GM12878 (cell line): ENCODE results near the gene MEIG1. TPM values are rescaled to one million over a fixed set of nuclear protein-coding genes. Genes with fewer than 3 reads are reported as not detected.

ENCODE experiments used
- ATAC-seq: fragments of 200-7000 bp; cut with Tn5 transposase; 3 replicates; pipeline ENCODE4 v1.9.1; 2020; ENCODE audit warnings: mild to moderate bottlenecking, moderate library complexity
- BruUV-seq: library from RNA; stranded (reverse); fragments of 400-500 nt; replicated peaks from 2 replicates; lab custom pipeline; 2021; lab: Mats Ljungman, UMichigan
- CTCF ChIA-PET: fragments of 300-600 bp; sonication (Branson Sonifier 250); formaldehyde crosslinking; extraction: SDS; loops from one replicate; lab custom pipeline; 2021; ENCODE audit warnings: inconsistent platforms; lab: Yijun Ruan, JAX
- POLR2A ChIA-PET: fragments of 350-600 bp; formaldehyde crosslinking; extraction: SDS; loops from one replicate; lab custom pipeline; 2021; ENCODE audit warnings: inconsistent platforms; lab: Charles Lee
- RAD21 ChIA-PET: fragments of 300-600 bp; sonication (Branson Sonifier 250); formaldehyde crosslinking; loops from one replicate; lab custom pipeline; 2023; ENCODE audit warnings: antibody characterized with exemption; ENCODE audit not compliant: unreplicated experiment; lab: Charles Lee
- SMC1A ChIA-PET: fragments of 300-600 bp; sonication (Branson Sonifier 250); formaldehyde crosslinking; loops from one replicate; lab custom pipeline; 2023; ENCODE audit not compliant: unreplicated experiment, uncharacterized antibody; lab: Charles Lee
- DNase-seq: peaks from one replicate; pipeline ENCODE4 v3.0.0-alpha.2; 2011; ENCODE audit warnings: low read depth, low spot score
- FAIRE-seq: peaks from 3 replicates; lab custom pipeline; 2011; peaks lifted over from hg19 to GRCh38; lab: Jason Lieb, UNC
- H2AFZ ChIP-seq: 2 replicates; pipeline ENCODE4 v1.6.0; 2011; ENCODE audit warnings: low read depth, low read length, control low read depth; ENCODE audit not compliant: control insufficient read depth
- H3K27ac ChIP-seq: 2 replicates; pipeline ENCODE4 v1.5.1; 2011; ENCODE audit warnings: control low read depth; ENCODE audit not compliant: control insufficient read depth, insufficient read depth
- H3K27me3 ChIP-seq, 2 experiments: replicated peaks in 1 of 2; 2 replicates each; pipeline versions ENCODE4 v1.6.0 to v1.6.1; 2011; ENCODE audit warnings: low read length in 1 of 2; ENCODE audit not compliant: control insufficient read depth in 2 of 2, insufficient read depth in 2 of 2
- H3K36me3 ChIP-seq, 2 experiments: 2 replicates each; pipeline ENCODE4 v1.5.1; 2011; ENCODE audit warnings: low read length in 1 of 2; ENCODE audit not compliant: control insufficient read depth in 2 of 2, insufficient read depth in 2 of 2
- H3K4me1 ChIP-seq: 2 replicates; pipeline ENCODE4 v1.6.1; 2011; ENCODE audit warnings: mild to moderate bottlenecking, low read length, moderate library complexity, mixed read lengths; ENCODE audit not compliant: control insufficient read depth, insufficient read depth
- H3K4me2 ChIP-seq: 2 replicates; pipeline ENCODE4 v1.6.0; 2011; ENCODE audit warnings: control low read depth; ENCODE audit not compliant: control insufficient read depth, insufficient read depth
- H3K4me3 ChIP-seq: fragments of 200-600 bp; sonication (generic); 2 replicates; pipeline ENCODE4 v1.5.1; 2016
- H3K79me2 ChIP-seq: 2 replicates; pipeline ENCODE4 v1.6.0; 2011; ENCODE audit warnings: low read length; ENCODE audit not compliant: control insufficient read depth, insufficient read depth
- H3K9ac ChIP-seq: 2 replicates; pipeline ENCODE4 v1.8.0; 2011; ENCODE audit warnings: low read length, control low read depth, mixed read lengths; ENCODE audit not compliant: control insufficient read depth, insufficient read depth
- H3K9me3 ChIP-seq: replicated peaks from 3 replicates; pipeline ENCODE4 v1.5.1; 2011; ENCODE audit warnings: mild to moderate bottlenecking, low read length; ENCODE audit not compliant: control insufficient read depth, insufficient read depth
- H4K20me1 ChIP-seq: 2 replicates; pipeline ENCODE4 v1.6.0; 2011; ENCODE audit not compliant: control insufficient read depth, insufficient read depth
- BACH1 ChIP-seq: fragments of 450-650 bp; IDR thresholded peaks from 2 replicates; pipeline ENCODE4 v1.6.1; 2017; ENCODE audit warnings: mild to moderate bottlenecking, borderline replicate concordance
- CBX5 ChIP-seq: sonication (generic); IDR thresholded peaks from 2 replicates; pipeline ENCODE4 v1.6.1; 2016; ENCODE audit warnings: low read depth, moderate library complexity, mild to moderate bottlenecking, inconsistent platforms
- CHD1 ChIP-seq: IDR thresholded peaks from 2 replicates; pipeline ENCODE4 v1.6.1; 2012; ENCODE audit warnings: low read depth, low read length, improper control_type of control experiment
- EGR1 ChIP-seq, 2 experiments: IDR thresholded peaks; 1 replicate in 1 of 2; 2 replicates in 1 of 2; pipeline ENCODE4 v1.6.1; 2011 to 2012; ENCODE audit warnings: low read depth in 2 of 2, low read length in 2 of 2, borderline replicate concordance in 1 of 2, mild to moderate bottlenecking in 1 of 2, moderate library complexity in 1 of 2
- HDAC6 ChIP-seq: fragments of 200-600 bp; sonication (generic); IDR thresholded peaks from one replicate; pipeline ENCODE4 v1.8.0; 2017; ENCODE audit warnings: antibody characterized with exemption; ENCODE audit not compliant: unreplicated experiment
- JUND ChIP-seq: IDR thresholded peaks from 2 replicates; pipeline ENCODE4 v1.6.1; 2012; ENCODE audit warnings: low read depth, mild to moderate bottlenecking, low read length, improper control_type of control experiment, moderate library complexity
- MYC ChIP-seq: IDR thresholded peaks from 2 replicates; pipeline ENCODE4 v1.6.1; 2011; ENCODE audit warnings: mild to moderate bottlenecking, low read length, moderate library complexity, inconsistent platforms; ENCODE audit not compliant: insufficient read depth, insufficient replicate concordance, insufficient read length, severe bottlenecking
- NR2C1 ChIP-seq: fragments of 450-650 bp; IDR thresholded peaks from 2 replicates; pipeline ENCODE4 v1.6.1; 2017; ENCODE audit warnings: antibody characterized with exemption, mild to moderate bottlenecking, moderate library complexity
- POLR2A ChIP-seq: IDR thresholded peaks from 2 replicates; pipeline ENCODE4 v1.6.1; 2011; ENCODE audit warnings: low read depth, mild to moderate bottlenecking, low read length
- POLR2AphosphoS2 ChIP-seq: IDR thresholded peaks from 2 replicates; pipeline ENCODE4 v1.6.1; 2011; ENCODE audit warnings: low read depth, mild to moderate bottlenecking, low read length, improper control_type of control experiment, moderate library complexity
- RAD21 ChIP-seq: IDR thresholded peaks from 2 replicates; pipeline ENCODE4 v1.6.1; 2011; ENCODE audit warnings: mild to moderate bottlenecking, low read depth, low read length, moderate library complexity; ENCODE audit not compliant: insufficient read depth
- RBBP5 ChIP-seq: fragments of 200-600 bp; sonication (generic); conservative IDR thresholded peaks from 2 replicates; pipeline ENCODE4 v1.6.1; 2016
- RCOR1 ChIP-seq: conservative IDR thresholded peaks from 2 replicates; pipeline ENCODE4 v1.6.1; 2012; ENCODE audit warnings: low read depth, low read length, improper control_type of control experiment
- SUPT20H ChIP-seq: IDR thresholded peaks from 2 replicates; pipeline ENCODE4 v1.6.1; 2011; ENCODE audit warnings: low read depth, mild to moderate bottlenecking, low read length, moderate library complexity, borderline replicate concordance; ENCODE audit not compliant: control insufficient read depth
- WRNIP1 ChIP-seq: IDR thresholded peaks from 2 replicates; pipeline ENCODE4 v1.6.1; 2011; ENCODE audit warnings: low read depth, low read length, improper control_type of control experiment, borderline replicate concordance
- ZBTB11 ChIP-seq: fragments of 450-650 bp; formaldehyde crosslinking; IDR thresholded peaks from 2 replicates; pipeline ENCODE4 v1.5.0; 2022; ENCODE audit warnings: mild to moderate bottlenecking, missing genetic modification characterization
- ZNF207 ChIP-seq: fragments of 450-650 bp; IDR thresholded peaks from 2 replicates; pipeline ENCODE4 v1.6.1; 2014; ENCODE audit warnings: antibody characterized with exemption, mild to moderate bottlenecking, borderline replicate concordance
- WGBS: methylation state at CpG from one replicate; pipeline ENCODE4 v1.1.6; 2016; ENCODE audit warnings: low lambda C conversion rate; ENCODE audit not compliant: insufficient replicate concordance, insufficient coverage; ENCODE audit errors: missing lambda C conversion rate; 5-methylcytosine and 5-hydroxymethylcytosine counted together
- in situ Hi-C: fragments of 300-500 bp; cut with MboI; formaldehyde crosslinking; loops from 9 replicates; pipeline ENCODE4 v1.14.3; 2018; ENCODE audit warnings: mixed read lengths
- intact Hi-C: fragments of 100-400 bp; cut with micrococcal nuclease; formaldehyde crosslinking; loops from one replicate; pipeline ENCODE4 v1.14.2; 2022; ENCODE audit not compliant: unreplicated experiment
- polyA plus RNA-seq, 11 experiments: library from polyadenylated mRNA; depleted of rRNA in 4 of 11; unstranded in 6 of 11; stranded (reverse) in 5 of 11; fragments of >200 nt; fragmentation: Nextera tagmentation in 4 of 11; fragmentation: Illumina TruSeq in 1 of 11; extraction: Ambion mirVana in 4 of 11; extraction: Trizol in 1 of 11; gene quantifications; 1 replicate in 1 of 11; 2 replicates in 10 of 11; pipeline versions ENCODE4 v1.2.1 to v1.2.3, GENCODE V29; 2011 to 2016; ENCODE audit warnings: inconsistent platforms in 2 of 11, missing spikeins in 2 of 11, low read depth in 1 of 11
- total RNA-seq, 4 experiments: library from RNA; depleted of rRNA in 3 of 4; stranded (reverse); fragments of >200 nt in 3 of 4; fragmentation: Illumina TruSeq in 1 of 4; extraction: Trizol in 1 of 4; gene quantifications; 2 replicates each; pipeline versions ENCODE4 v1.2.1 to v1.2.3, GENCODE V29; 2013 to 2021
- TF ChIP-seq, protein P1 (sequence below): fragments of 450-650 bp; IDR thresholded peaks from 2 replicates; pipeline ENCODE4 v1.6.1; 2016; ENCODE audit warnings: mild to moderate bottlenecking, moderate library complexity, borderline replicate concordance

The MEIG1 gene
- total and polyA plus RNA-seq, 10 of the 15 experiments (the other 5 are each of a cell fraction or from before 2014, with no cell fraction given), result 0.13 to 1.9 (median 0.80) TPM; not detected in 2

DNA sequence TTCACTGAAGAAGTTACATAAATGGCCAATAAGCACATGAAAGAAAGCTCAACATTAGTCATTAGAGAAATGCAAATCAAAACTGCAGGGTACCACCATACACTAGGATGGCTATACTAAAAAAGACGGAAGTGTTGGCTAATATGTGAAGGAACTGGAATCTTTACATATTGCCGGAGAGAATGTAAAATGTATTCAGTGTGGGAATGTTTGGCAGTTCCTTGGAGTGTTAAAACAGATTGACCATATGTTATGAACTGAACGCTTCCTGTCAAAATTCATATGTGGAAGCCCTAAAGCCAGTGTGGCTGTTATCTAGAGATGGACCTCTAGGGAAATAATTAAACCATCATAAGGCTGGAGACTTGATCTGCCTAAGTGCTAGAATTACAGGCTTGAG lies 47.4 kb upstream of the MEIG1 start (continued):
- TF ChIP-seq JUND (no peak), WRNIP1 (no peak), RBBP5 (no peak), RCOR1 (no peak), MYC (no peak), RAD21 (no peak), SUPT20H (no peak)
- TF ChIP-seq, protein P1, sequence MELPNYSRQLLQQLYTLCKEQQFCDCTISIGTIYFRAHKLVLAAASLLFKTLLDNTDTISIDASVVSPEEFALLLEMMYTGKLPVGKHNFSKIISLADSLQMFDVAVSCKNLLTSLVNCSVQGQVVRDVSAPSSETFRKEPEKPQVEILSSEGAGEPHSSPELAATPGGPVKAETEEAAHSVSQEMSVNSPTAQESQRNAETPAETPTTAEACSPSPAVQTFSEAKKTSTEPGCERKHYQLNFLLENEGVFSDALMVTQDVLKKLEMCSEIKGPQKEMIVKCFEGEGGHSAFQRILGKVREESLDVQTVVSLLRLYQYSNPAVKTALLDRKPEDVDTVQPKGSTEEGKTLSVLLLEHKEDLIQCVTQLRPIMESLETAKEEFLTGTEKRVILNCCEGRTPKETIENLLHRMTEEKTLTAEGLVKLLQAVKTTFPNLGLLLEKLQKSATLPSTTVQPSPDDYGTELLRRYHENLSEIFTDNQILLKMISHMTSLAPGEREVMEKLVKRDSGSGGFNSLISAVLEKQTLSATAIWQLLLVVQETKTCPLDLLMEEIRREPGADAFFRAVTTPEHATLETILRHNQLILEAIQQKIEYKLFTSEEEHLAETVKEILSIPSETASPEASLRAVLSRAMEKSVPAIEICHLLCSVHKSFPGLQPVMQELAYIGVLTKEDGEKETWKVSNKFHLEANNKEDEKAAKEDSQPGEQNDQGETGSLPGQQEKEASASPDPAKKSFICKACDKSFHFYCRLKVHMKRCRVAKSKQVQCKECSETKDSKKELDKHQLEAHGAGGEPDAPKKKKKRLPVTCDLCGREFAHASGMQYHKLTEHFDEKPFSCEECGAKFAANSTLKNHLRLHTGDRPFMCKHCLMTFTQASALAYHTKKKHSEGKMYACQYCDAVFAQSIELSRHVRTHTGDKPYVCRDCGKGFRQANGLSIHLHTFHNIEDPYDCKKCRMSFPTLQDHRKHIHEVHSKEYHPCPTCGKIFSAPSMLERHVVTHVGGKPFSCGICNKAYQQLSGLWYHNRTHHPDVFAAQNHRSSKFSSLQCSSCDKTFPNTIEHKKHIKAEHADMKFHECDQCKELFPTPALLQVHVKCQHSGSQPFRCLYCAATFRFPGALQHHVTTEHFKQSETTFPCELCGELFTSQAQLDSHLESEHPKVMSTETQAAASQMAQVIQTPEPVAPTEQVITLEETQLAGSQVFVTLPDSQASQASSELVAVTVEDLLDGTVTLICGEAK, result no peak

DNA sequence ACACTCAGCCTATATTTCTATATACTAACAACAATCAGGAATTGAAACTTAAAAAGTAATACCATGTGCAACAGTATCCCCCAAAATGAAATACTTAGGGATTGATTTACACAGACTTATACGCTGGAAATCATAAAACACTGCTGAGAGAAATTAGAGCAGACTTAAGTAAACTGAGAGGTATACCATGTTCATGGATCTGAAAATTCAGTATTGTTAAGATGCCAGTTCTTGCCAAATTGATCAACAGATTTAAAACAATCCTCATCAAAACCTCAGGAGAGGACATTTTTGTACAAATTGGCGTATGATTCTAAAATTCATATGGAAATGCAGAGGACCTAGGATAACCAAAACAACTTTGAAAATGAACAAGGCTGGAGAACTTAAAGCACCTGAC lies 42.6 kb upstream of the MEIG1 start:
- no peaks in the 10 kb centered on the region; the same call in 1 of the 2 replicates for H3K79me2 ChIP-seq
- H3K4me1 ChIP-seq, result peaks cover 3% of the 10 kb centered on the region; the same call in 1 of the 2 replicates
- peaks cover 13 to 35% of the 10 kb centered on the region in 2 experiments for H3K36me3 ChIP-seq
- no peak overlapping the region for H3K4me2 ChIP-seq
- no peak for DNase-seq
- H4K20me1 ChIP-seq, result no peaks in the 10 kb centered on the region
- no peak overlapping the region for H3K4me3 ChIP-seq
- ATAC-seq, result no peak
- no TSS peak for BruUV-seq
- 93% methylated on average over 2 of the region's 2 CpGs for WGBS
- H3K9ac ChIP-seq, result no peak overlapping the region
- intact Hi-C loops (no loop called here), in situ Hi-C loops (no loop called here)
- peaks cover 14% of the 10 kb centered on the region for H3K9me3 ChIP-seq
- POLR2A ChIA-PET, result no interaction called here
- no peaks in the 10 kb centered on the region for H3K27me3 ChIP-seq
- no peak overlapping the region for H2AFZ ChIP-seq
- RAD21 ChIA-PET, result no interaction called here
- SMC1A ChIA-PET, result interaction anchor here (1.0 kb wide), 1 partner anchor 19 kb away, joined by 3 read pairs; no protein-coding TSS in a partner anchor
- peak; percentile 64 for FAIRE-seq
- CTCF ChIA-PET, result interaction anchor here (1.6 kb wide), 1 partner anchor 15 kb away, joined by 4 read pairs; no protein-coding TSS in a partner anchor
- H3K27ac ChIP-seq, result no peak overlapping the region
- no peak for TF ChIP-seq POLR2AphosphoS2
- no peak for TF ChIP-seq CBX5
- no peak for TF ChIP-seq POLR2A
- TF ChIP-seq NR2C1, result no peak
- TF ChIP-seq HDAC6, result no peak
- TF ChIP-seq ZNF207, result no peak
- no peak for TF ChIP-seq ZBTB11 (CRISPR knock-in tag)
- TF ChIP-seq EGR1 (IDR thresholded peaks at IDR 0.05; ENCODE audit: borderline replicate concordance in 1 of 2, low read depth in 2 of 2, low read length in 2 of 2), result no peak
- TF ChIP-seq CHD1, result no peak
- TF ChIP-seq BACH1, result no peak
